ENCODE results near the gene CD1E. TPM values are rescaled to one million over a fixed set of nuclear protein-coding genes. Genes with fewer than 3 reads are reported as not detected.

CD1E gene
- polyA plus RNA-seq, 3 donors = 3.1 to 6.3 (median 3.3) TPM

- TF ChIP-seq CTCF (IDR thresholded peaks at IDR 0.05) = no peak
- H3K79me2 ChIP-seq (ENCODE audit: insufficient read depth, low read length) = no peaks in the 10 kb centered on the region
- intact Hi-C loops (cut with micrococcal nuclease) = no loop called here
- H3K27ac ChIP-seq (ENCODE audit: low read depth in 1 of 2, low read length in 2 of 2) = peak overlapping the region in 1 of 2 donors; percentile 34
- H2AFZ ChIP-seq (ENCODE audit: insufficient read depth, low read depth, low read length, poor library complexity, severe bottlenecking) = no peak overlapping the region
- no peaks in the 10 kb centered on the region for H4K20me1 ChIP-seq (ENCODE audit: insufficient read depth, low read length)
- Mint-ChIP-seq H3K27me3 (ENCODE audit: low read depth in 3 of 3) (peaks cover 12 to 17% (median 13%) of the 10 kb centered on the region in 3 donors), H3K36me3 (peaks cover 5 to 6% of the 10 kb centered on the region in 2 donors), H3K9me3 (peaks cover 5 to 14% (median 7%) of the 10 kb centered on the region in 7 donors), H3K27ac (peak overlapping the region in 3 of 7 donors; percentile 43 to 85 (median 62)), H3K4me3 (peak overlapping the region; percentile 53 to 86), H3K4me1 (peaks cover 20% of the 10 kb centered on the region)
- WGBS (ENCODE audit: insufficient coverage) = no CpG with 5 or more reads among the region's 4 CpGs
- peak overlapping the region; percentile 27 to 52 (median 46) for H3K4me3 ChIP-seq (replicated peaks in 1 of 3; ENCODE audit: low read depth in 2 of 3, low read length in 3 of 3)
- peak in 2 of 3 donors; percentile 19 to 28 for DNase-seq
- peaks cover 0 to 4% of the 10 kb centered on the region in 2 donors for H3K9me3 ChIP-seq (replicated peaks in 1 of 2; ENCODE audit: control insufficient read depth in 1 of 2, insufficient read depth in 1 of 2, low read length in 2 of 2)
- H3K4me1 ChIP-seq (ENCODE audit: control insufficient read depth in 1 of 2, insufficient read depth in 2 of 2, low read length in 2 of 2) = peaks cover 41 to 49% of the 10 kb centered on the region in 2 donors
- H3K9ac ChIP-seq (ENCODE audit: insufficient read depth, low read length, poor library complexity, severe bottlenecking) = no peak overlapping the region
- H3K27me3 ChIP-seq (ENCODE audit: control insufficient read depth in 2 of 2, insufficient read depth in 2 of 2, low read length in 2 of 2) = peaks cover 3 to 14% of the 10 kb centered on the region in 2 donors
- H3K4me2 ChIP-seq (replicated peaks; ENCODE audit: extremely low read depth, low read length, poor library complexity, severe bottlenecking) = peak overlapping the region; percentile 60
- no peaks in the 10 kb centered on the region for H3K36me3 ChIP-seq (replicated peaks in 1 of 2; ENCODE audit: control insufficient read depth in 1 of 2, insufficient read depth in 2 of 2, low read length in 2 of 2)
Observed at GRCh38 chr1:158324395-158324794, 29.3 kb upstream of the CD1E start.

GRCh38 chr1:158327481-158327880, 26.2 kb upstream of the CD1E start:
- peak in 1 of 3 donors; percentile 9 for DNase-seq
- H3K36me3 ChIP-seq (replicated peaks in 1 of 2; ENCODE audit: control insufficient read depth in 1 of 2, insufficient read depth in 2 of 2, low read length in 2 of 2) = no peaks in the 10 kb centered on the region
- no peak overlapping the region for H3K9ac ChIP-seq (ENCODE audit: insufficient read depth, low read length, poor library complexity, severe bottlenecking)
- no peaks in the 10 kb centered on the region for H3K79me2 ChIP-seq (ENCODE audit: insufficient read depth, low read length)
- H3K4me1 ChIP-seq (ENCODE audit: control insufficient read depth in 1 of 2, insufficient read depth in 2 of 2, low read length in 2 of 2) = peaks cover 54 to 67% of the 10 kb centered on the region in 2 donors
- H4K20me1 ChIP-seq (ENCODE audit: insufficient read depth, low read length) = no peaks in the 10 kb centered on the region
- peaks cover 2 to 12% of the 10 kb centered on the region in 2 donors for H3K27me3 ChIP-seq (ENCODE audit: control insufficient read depth in 2 of 2, insufficient read depth in 2 of 2, low read length in 2 of 2)
- Mint-ChIP-seq H3K9me3 (peaks cover 3 to 9% (median 6%) of the 10 kb centered on the region in 7 donors), H3K27ac (peak overlapping the region in 2 of 7 donors; percentile 14 to 63), H3K27me3 (ENCODE audit: low read depth in 3 of 3) (peaks cover 7 to 10% (median 8%) of the 10 kb centered on the region in 3 donors), H3K4me3 (no peak overlapping the region), H3K36me3 (peaks cover 5 to 6% of the 10 kb centered on the region in 2 donors), H3K4me1 (peaks cover 15% of the 10 kb centered on the region)
- H2AFZ ChIP-seq (ENCODE audit: insufficient read depth, low read depth, low read length, poor library complexity, severe bottlenecking) = no peak overlapping the region
- no peak for TF ChIP-seq CTCF (IDR thresholded peaks at IDR 0.05)
- peak overlapping the region; percentile 26 for H3K4me2 ChIP-seq (replicated peaks; ENCODE audit: extremely low read depth, low read length, poor library complexity, severe bottlenecking)
- H3K9me3 ChIP-seq (replicated peaks in 1 of 2; ENCODE audit: control insufficient read depth in 1 of 2, insufficient read depth in 1 of 2, low read length in 2 of 2) = peaks cover 0 to 4% of the 10 kb centered on the region in 2 donors
- no peak overlapping the region for H3K4me3 ChIP-seq (replicated peaks in 1 of 3; ENCODE audit: low read depth in 2 of 3, low read length in 3 of 3)
- intact Hi-C loops (cut with micrococcal nuclease) = no loop called here
- peak overlapping the region in 1 of 2 donors; percentile 25 for H3K27ac ChIP-seq (ENCODE audit: low read depth in 1 of 2, low read length in 2 of 2)

Measured in CD14-positive monocyte (primary cell).